WTC11 (cell line): ENCODE results near the gene TIMM13. TPM values are rescaled to one million over a fixed set of nuclear protein-coding genes. Genes with fewer than 3 reads are reported as not detected.

Experiments used
- ATAC-seq: fragments of 200-7000 bp; cut with Tn5 transposase; 2 replicates; pipeline ENCODE4 v1.10.0; 2021; ENCODE audit warnings: mild to moderate bottlenecking, moderate library complexity
- CTCF ChIA-PET: fragments of 300-600 bp; sonication (Branson Sonifier 250); formaldehyde crosslinking; loops from one replicate; lab custom pipeline; 2021; ENCODE audit warnings: antibody characterized with exemption; lab: Charles Lee
- POLR2A ChIA-PET: fragments of 350-600 bp; sonication (Branson Sonifier 250); formaldehyde crosslinking; loops from one replicate; lab custom pipeline; 2021; ENCODE audit warnings: antibody characterized with exemption; lab: Charles Lee
- DNase-seq: peaks from one replicate; pipeline ENCODE4 v3.0.0; 2021; ENCODE audit warnings: low spot score
- H3K27ac Mint-ChIP-seq: 2 replicates; pipeline ENCODE4 v1.8.0; 2021; ENCODE audit warnings: mixed read lengths
- H3K27me3 Mint-ChIP-seq: 2 replicates; pipeline ENCODE4 v1.8.0; 2021; ENCODE audit warnings: low read depth, mild to moderate bottlenecking, moderate library complexity, mixed read lengths
- H3K36me3 Mint-ChIP-seq: 2 replicates; pipeline ENCODE4 v1.8.0; 2021; ENCODE audit warnings: mixed read lengths
- H3K4me1 Mint-ChIP-seq: 2 replicates; pipeline ENCODE4 v1.8.0; 2022; ENCODE audit warnings: mixed read lengths
- H3K4me3 Mint-ChIP-seq: 2 replicates; pipeline ENCODE4 v1.8.0; 2021; ENCODE audit warnings: mild to moderate bottlenecking, moderate library complexity, mixed read lengths
- H3K9me3 Mint-ChIP-seq: 2 replicates; pipeline ENCODE4 v1.8.0; 2021; ENCODE audit warnings: mixed read lengths
- AR ChIP-seq: fragments of 250-450 bp; sonication (Bioruptor Pico); IDR thresholded peaks from 2 replicates; pipeline ENCODE4 v1.9.0; 2021; ENCODE audit warnings: mild to moderate bottlenecking
- ATF2 ChIP-seq: sonication (generic); formaldehyde crosslinking; IDR thresholded peaks from 2 replicates; pipeline ENCODE4 v1.8.1; 2022; ENCODE audit warnings: low read depth, missing genetic modification reagents, borderline replicate concordance
- CBFB ChIP-seq: sonication (generic); formaldehyde crosslinking; IDR thresholded peaks from 2 replicates; pipeline ENCODE4 v1.8.1; 2022; ENCODE audit warnings: mild to moderate bottlenecking, low read depth, missing genetic modification reagents
- FOXJ3 ChIP-seq: sonication (generic); formaldehyde crosslinking; IDR thresholded peaks from 2 replicates; pipeline ENCODE4 v1.9.0; 2021; ENCODE audit warnings: missing genetic modification reagents, mild to moderate bottlenecking, borderline replicate concordance
- FOXP1 ChIP-seq: sonication (generic); formaldehyde crosslinking; IDR thresholded peaks from 2 replicates; pipeline ENCODE4 v1.8.0; 2022; ENCODE audit warnings: missing genetic modification reagents, mild to moderate bottlenecking, moderate library complexity, borderline replicate concordance
- HMGXB4 ChIP-seq: sonication (generic); formaldehyde crosslinking; IDR thresholded peaks from 2 replicates; pipeline ENCODE4 v1.8.1; 2023; ENCODE audit warnings: mild to moderate bottlenecking, moderate library complexity, missing genetic modification reagents
- MLX ChIP-seq: sonication (generic); formaldehyde crosslinking; IDR thresholded peaks from 2 replicates; pipeline ENCODE4 v1.8.1; 2023; ENCODE audit warnings: mild to moderate bottlenecking, missing genetic modification reagents, moderate library complexity
- RELA ChIP-seq: sonication (generic); formaldehyde crosslinking; IDR thresholded peaks from 2 replicates; pipeline ENCODE4 v1.8.1; 2022; ENCODE audit warnings: missing genetic modification reagents, mild to moderate bottlenecking, borderline replicate concordance
- USF1 ChIP-seq: sonication (generic); formaldehyde crosslinking; IDR thresholded peaks from 2 replicates; pipeline ENCODE4 v1.8.0; 2022; ENCODE audit warnings: mild to moderate bottlenecking, missing genetic modification reagents
- ZBTB21 ChIP-seq: sonication (generic); formaldehyde crosslinking; IDR thresholded peaks from 2 replicates; pipeline ENCODE4 v1.8.1; 2023; ENCODE audit warnings: mild to moderate bottlenecking, missing genetic modification reagents, borderline replicate concordance
- ZNF138 ChIP-seq: sonication (generic); formaldehyde crosslinking; conservative IDR thresholded peaks from 2 replicates; pipeline ENCODE4 v1.8.1; 2022; ENCODE audit warnings: mild to moderate bottlenecking, moderate library complexity, missing genetic modification reagents
- ZNF281 ChIP-seq: sonication (generic); formaldehyde crosslinking; IDR thresholded peaks from 2 replicates; pipeline ENCODE4 v1.8.0; 2023; ENCODE audit warnings: mild to moderate bottlenecking, missing genetic modification reagents
- microRNA-seq: library from miRNA; unstranded; fragments of <30 nt; microRNA quantifications from one replicate; pipeline ENCODE4 v1.2.0, GENCODE V29; 2022; ENCODE audit warnings: borderline number of aligned reads
- total RNA-seq: library from RNA; stranded (reverse); gene quantifications from 3 replicates; pipeline ENCODE4 v1.2.3, GENCODE V29; 2021

TIMM13 gene
- total RNA-seq, 1 experiment from 2014 or later, result 342 TPM

GRCh38 chr19:2376784-2377519 lies 50.4 kb downstream of the TIMM13 start:
- DNase-seq (no peak), ATAC-seq (no peak)
- POLR2A ChIA-PET, result interaction anchor here (0.5 kb wide), 1 partner anchor 238 kb away, joined by 3 read pairs; no protein-coding TSS in a partner anchor
- CTCF ChIA-PET, result interaction anchor here (0.5 kb wide), 1 partner anchor 85 kb away, joined by 3 read pairs; no protein-coding TSS in a partner anchor
- H3K9me3 Mint-ChIP-seq, result peaks cover 36% of the 10 kb centered on the region
- TF ChIP-seq MLX, result no peak
- TF ChIP-seq HMGXB4 (CRISPR knock-in tag), result no peak
- no peak for TF ChIP-seq CBFB (CRISPR knock-in tag)
- TF ChIP-seq RELA (CRISPR knock-in tag), result no peak
- no peak for TF ChIP-seq FOXJ3
- no peak for TF ChIP-seq ZBTB21
- TF ChIP-seq FOXP1 (CRISPR knock-in tag), result no peak
- TF ChIP-seq ATF2 (CRISPR knock-in tag), result no peak
- TF ChIP-seq USF1 (CRISPR knock-in tag), result no peak
- TF ChIP-seq ZNF138, result no peak
- no peak for TF ChIP-seq AR (CRISPR knock-in tag)
- no peak for TF ChIP-seq ZNF281 (CRISPR knock-in tag)
- peaks cover 11% of the 10 kb centered on the region for H3K36me3 Mint-ChIP-seq
- H3K27ac Mint-ChIP-seq, result no peak overlapping the region
- H3K4me1 Mint-ChIP-seq, result no peaks in the 10 kb centered on the region
- peaks cover 14% of the 10 kb centered on the region for H3K27me3 Mint-ChIP-seq
- no peak overlapping the region for H3K4me3 Mint-ChIP-seq

Small RNA genes lying within 50 kb of the gene (microRNA-seq; reads per million reads assigned to microRNA genes)
- gene MIR7108, result 2.1 reads per million

Other genes starting within 250 kb of the TIMM13 start
- 164 to 189 TPM (median 167 TPM) in 3 replicates for gene PLEKHJ1, start 191.3 kb downstream of the TIMM13 start, total RNA-seq
- gene SF3A2, start 190.8 kb downstream of the TIMM13 start, total RNA-seq, result 167 to 184 TPM (median 169 TPM) in 3 replicates
- gene AMH, start 178.3 kb downstream of the TIMM13 start, total RNA-seq, result 4.7 to 11.2 TPM (median 5.2 TPM) in 3 replicates
- gene JSRP1, start 171.2 kb downstream of the TIMM13 start, total RNA-seq, result 0.33 to 1.4 TPM (median 0.73 TPM) in 3 replicates
- gene PEAK3, start 145.4 kb downstream of the TIMM13 start, total RNA-seq, result not detected in 3 replicates
- 2.0 to 2.9 TPM (median 2.8 TPM) in 3 replicates for gene LINGO3, start 119.4 kb downstream of the TIMM13 start, total RNA-seq
- 245 to 250 TPM (median 248 TPM) in 3 replicates for gene LSM7, start 99.0 kb downstream of the TIMM13 start, total RNA-seq
- 94.6 to 117 TPM (median 95.8 TPM) in 3 replicates for gene SPPL2B, start 98.9 kb downstream of the TIMM13 start, total RNA-seq
- gene TMPRSS9, start 67.3 kb downstream of the TIMM13 start, total RNA-seq, result 0.37 to 0.57 TPM (median 0.55 TPM) in 3 replicates
- 204 to 216 TPM (median 212 TPM) in 3 replicates for gene LMNB2, start 29.4 kb upstream of the TIMM13 start, total RNA-seq
- 17.9 to 27.5 TPM (median 23.2 TPM) in 3 replicates for gene GADD45B, start 48.5 kb upstream of the TIMM13 start, total RNA-seq